NCI-H1048 (cell line): ENCODE results near the gene TMEM171.

ENCODE experiments used
- DNase-seq: peaks from one replicate; lab custom pipeline; 2025; lab: John Stamatoyannopoulos, UW

TMEM171 gene

DNA sequence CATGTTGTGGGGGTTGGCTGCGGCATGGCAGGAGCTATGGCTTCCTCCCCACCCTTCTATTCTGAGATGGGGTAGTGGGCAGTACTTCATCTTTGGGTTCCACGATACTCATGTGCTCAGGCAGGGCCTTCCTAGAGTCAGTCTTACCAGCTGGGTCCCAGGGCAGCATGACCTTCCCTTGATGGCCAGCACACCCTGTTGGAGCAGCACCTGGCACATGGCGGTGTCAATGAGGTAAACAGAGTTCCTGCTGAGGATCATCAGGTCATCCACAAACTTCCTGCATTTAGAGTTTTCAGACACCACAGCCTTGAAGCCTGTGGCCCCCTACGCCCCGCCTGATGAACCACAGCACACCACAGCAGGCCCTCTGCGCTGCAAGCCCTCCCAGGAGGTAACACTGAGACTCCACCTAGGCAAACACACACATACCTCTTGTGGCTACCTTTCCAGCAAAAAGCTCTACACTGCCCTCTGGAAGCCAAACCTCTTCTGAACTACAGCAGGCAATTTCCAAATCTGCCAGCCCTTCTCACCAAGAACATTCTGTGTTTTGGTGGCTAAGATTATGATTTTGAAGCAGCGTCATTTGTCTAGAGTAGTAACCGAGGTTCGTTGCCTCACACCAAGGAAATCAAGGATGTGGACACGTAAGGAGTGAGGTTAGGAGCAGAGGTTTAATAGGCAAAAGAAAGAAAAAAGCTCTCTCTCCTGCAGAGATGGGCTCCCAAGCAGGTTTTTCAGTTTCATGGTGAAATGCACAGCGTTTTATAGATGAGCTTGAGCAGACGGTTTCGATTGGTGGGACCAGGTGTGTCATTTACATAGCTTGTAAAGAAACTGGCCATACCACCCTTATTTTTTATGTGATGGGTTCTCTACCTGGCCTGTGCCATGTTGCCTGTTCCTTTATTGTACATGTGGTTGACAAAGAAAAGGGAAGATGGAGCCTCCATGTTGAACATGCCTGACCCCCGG lies 32.3 kb downstream of the TMEM171 start:
- no peak for DNase-seq

DNA sequence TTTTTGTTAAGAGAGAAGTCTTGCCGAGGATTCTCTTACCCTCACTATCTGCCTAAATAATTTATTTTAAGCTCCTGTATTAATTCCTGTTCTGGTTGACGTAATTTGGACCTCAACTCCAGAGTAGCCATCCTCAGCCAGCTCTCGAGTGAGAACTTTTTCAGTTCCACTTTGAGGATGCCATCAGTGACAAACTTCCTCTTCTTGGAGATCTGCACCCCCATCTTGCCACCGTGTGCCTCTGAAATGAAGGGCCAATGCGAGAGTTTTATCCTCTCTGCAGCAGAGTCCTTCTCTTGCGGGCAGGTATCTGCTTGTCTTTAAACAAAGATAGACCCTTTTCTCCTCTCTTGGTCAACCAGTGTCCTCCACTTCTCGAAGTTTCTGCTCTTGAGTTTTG lies 33.1 kb downstream of the TMEM171 start:
- DNase-seq = no peak

DNA sequence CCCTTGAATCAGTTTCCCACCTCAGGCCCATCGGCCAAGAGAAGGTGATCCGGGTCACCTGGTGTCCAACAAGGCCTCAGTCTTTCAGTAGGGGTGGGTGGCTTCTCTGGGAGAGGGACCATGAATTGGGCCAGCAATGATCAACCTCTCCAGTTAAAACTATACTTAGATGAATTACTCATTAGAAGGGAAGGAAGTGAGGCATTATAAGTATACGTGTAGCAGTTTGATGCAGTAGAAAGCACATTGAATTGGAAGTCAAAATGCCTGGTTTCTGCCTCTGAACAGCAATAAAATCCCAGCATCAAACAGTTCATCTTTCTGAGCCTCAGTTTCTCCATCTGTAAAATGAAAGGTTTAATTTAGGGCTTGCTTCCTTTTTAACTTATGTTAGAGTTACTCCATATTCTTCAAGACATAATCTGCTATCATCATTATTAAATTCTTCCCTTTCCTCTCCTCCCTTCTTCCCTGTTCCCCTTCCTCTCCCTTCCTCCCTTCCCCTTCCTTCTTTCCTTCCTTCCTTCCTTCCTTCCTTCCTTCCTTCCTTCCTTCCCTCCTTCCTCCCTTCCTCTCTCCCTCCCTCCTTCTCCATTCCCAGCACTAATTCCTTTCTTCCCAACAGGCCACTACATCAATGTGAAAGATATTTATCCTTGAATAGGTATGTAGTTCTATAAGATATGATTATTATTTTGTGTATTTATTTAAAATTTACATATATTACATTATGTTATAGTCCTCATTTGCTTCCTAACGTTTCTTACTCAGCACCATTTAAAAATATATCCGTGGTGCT lies 34.0 kb downstream of the TMEM171 start:
- no peak for DNase-seq

DNA sequence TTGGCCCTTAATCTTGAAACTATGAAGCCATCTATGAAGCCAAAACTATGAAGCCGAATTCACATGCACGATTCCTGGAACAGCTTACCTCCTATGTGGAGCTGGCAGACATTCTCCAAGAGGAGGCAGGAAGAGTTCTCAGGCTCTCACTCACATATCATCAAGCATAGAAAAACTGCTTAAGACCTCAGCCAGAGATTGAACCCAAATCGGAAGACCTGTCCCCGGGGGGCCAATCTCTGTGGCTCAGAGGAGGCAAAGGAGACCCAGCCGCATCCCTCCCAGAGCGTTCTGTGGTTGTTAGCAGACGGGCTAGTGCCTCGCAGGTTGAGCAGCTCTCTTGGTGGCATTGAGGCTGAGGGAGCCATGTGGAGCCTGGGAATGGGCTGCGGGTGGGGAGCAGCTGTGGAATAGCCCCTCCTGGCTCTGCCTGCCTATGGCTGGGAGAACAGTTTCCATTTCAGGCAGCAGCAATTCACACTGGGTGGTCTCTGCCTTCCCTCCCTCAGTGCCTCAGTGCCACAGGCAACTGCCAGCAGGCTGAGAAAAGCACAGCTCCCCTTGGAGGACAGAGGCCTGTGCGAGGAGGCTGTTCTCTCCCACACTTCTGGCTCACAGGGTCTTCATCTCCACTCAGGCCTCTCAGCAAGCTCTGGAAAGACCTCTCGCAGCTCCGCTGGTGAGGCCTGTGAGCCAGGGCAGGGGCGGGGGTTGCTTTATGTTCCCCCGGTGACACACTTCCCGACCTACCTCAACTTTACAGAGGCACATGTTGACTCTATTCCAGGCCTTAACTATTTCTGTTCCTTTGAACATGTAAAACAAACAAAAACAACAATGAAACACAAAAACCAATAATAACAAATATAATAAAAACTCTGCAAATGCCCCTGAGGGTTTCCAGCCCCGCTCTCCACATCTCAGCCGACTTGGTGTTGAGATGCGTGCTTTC lies 35.2 kb downstream of the TMEM171 start:
- DNase-seq = no peak

DNA sequence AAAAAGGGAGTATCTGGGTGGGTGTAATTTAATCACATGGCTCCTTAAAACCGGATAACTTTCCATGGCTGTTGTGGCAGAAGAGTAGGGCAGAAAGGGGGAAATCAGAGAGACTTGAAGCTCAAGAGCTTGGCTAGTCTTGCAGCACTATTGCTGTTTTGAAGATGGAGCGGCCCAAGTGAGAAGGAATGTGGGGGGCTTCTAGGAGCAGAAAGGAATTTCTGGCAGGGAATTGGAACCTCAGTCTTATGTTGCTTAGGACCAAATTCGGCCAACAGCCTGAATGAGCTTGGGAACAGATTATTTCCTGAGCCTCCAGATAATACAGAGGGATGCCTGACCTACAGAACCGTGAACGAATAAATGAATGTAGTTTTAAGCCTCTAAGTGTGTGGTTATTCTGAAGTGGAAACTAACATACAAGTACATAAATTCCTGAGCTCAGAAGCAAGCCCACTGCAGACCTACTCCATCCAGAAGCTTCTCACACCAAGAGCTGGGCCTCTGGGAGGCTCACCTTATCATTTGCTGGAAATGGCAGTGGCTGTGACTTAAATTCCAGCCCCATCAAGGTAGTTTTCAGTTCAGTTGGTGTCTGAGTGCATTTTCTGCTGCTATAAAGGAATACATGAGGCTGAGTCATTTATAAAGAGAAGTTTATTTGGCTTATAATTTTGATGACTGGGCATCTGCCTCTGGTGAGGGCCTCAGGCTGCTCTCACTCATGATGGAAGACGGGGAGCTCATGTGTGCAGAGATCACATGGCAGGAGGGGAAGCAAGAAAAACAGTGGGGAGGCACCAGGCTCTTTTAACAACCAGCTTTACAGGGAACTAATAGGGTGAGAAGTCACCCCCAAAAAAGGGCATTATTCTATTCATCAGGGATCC lies 37.3 kb downstream of the TMEM171 start:
- no peak for DNase-seq

DNA sequence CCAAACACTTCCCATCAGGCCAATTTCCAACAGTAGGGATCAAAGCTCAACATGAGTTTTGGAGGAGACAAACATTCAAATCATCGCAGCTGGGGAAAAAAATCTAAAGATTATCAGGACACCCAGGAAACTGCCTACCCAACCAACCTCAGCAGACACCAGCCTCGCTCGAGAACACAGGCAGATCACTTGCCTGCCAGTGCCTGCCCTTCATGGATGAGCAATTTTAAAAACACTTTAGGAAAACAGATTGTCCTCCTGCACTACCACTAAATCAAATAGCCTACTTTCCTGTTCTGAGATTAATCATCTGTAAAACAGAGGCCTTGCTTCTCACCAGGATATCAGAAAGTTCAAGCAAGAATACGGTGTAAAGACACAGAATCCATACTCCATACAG lies 37.9 kb downstream of the TMEM171 start:
- DNase-seq = no peak

DNA sequence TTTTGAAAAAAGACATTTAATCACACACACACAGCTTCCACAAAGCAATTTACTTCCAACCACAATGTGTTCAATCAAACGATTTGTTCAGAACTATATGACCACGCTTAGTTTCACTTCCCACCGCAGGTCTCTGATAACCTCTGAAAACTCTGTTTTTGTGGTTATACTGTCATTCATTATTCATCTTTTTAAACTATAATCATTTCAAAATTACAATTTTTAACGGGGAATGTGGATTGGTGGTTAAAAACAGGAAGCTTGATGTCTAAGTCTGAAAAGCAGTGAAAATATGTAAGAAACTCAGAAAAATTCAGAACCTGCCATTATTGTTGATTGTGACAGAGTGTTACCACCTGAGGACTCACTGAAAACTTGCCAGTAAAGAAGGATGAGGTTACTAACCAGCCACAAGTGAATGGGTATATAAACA lies 39.9 kb downstream of the TMEM171 start:
- DNase-seq = no peak

DNA sequence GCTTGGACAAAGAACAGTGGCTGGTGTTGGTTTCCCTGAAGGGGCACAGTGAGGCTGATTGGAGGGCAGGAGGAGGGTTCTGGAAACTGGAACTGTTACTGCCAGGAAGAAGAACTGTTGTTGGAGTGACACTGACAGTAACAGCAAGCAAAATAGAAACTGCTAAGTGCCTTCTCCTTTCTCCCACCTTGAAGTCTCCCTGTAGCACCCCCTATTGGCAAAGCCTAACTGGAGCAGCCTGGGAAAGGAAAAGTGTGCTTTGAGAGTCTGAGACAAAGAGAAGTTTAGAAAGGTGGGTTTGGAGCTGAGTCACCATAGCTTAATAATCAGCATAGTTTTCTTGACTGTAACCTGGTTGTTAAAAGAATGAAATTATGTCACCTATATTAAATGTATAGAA lies 50.1 kb downstream of the TMEM171 start:
- no peak for DNase-seq

DNA sequence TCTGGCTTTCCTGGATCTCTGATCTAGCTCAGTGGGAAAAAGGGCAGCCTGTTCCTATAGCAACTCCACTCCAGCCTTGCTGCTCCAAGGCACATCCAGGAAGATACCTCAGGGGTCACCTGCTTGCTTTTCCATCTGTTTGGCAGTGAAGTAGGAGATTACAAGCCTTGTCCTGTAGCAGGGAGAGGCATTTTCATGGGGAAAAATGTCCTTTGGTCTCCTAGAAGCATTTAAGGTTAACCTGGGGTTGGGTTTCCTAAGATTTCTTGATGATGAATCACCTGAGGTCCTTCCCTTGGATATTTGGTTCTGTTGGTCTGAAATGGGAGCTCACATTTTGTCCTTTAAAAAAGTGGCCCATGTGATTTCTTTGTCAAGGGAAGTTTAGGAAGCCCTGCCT lies 51.1 kb downstream of the TMEM171 start:
- DNase-seq = no peak

DNA sequence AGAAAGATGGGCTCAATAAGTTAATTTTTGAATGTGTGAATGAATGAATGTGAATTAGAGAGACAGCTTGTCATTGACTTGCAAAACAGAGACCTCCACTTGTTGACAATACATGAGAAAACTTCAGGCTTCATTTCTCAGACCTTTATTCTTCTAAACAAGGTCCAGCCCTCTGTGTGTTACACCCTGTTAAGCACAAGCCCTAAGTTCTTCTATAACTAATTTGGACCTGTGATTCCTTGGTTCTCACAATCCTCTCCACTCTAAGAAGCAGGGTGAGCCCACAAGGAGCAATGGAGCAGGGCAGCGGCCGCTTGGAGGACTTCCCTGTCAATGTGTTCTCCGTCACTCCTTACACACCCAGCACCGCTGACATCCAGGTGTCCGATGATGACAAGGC lies 52.6 kb downstream of the TMEM171 start, which contains the start of gene TMEM174:
TMEM174 (plus strand) TSS at position 243 of the 400 bp plus-strand sequence; CDS start at position 294, 51 bp downstream.
- no peak for DNase-seq

DNA sequence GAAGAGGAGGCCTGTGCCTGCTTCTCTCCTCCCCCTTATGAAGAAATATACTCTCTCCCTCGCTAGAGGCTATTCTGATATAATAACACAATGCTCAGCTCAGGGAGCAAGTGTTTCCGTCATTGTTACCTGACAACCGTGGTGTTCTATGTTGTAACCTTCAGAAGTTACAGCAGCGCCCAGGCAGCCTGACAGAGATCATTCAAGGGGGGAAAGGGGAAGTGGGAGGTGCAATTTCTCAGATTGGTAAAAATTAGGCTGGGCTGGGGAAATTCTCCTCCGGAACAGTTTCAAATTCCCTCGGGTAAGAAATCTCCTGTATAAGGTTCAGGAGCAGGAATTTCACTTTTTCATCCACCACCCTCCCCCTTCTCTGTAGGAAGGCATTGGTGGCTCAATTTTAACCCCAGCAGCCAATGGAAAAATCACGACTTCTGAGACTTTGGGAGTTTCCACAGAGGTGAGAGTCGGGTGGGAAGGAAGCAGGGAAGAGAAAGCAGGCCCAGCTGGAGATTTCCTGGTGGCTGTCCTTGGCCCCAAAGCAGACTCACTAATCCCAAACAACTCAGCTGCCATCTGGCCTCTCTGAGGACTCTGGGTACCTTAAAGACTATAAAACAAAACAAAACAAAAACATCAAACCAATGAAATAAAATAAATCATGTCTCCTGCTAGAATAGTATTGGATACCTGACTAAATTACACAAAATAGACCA lies 53.9 kb downstream of the TMEM171 start:
- no peak for DNase-seq

DNA sequence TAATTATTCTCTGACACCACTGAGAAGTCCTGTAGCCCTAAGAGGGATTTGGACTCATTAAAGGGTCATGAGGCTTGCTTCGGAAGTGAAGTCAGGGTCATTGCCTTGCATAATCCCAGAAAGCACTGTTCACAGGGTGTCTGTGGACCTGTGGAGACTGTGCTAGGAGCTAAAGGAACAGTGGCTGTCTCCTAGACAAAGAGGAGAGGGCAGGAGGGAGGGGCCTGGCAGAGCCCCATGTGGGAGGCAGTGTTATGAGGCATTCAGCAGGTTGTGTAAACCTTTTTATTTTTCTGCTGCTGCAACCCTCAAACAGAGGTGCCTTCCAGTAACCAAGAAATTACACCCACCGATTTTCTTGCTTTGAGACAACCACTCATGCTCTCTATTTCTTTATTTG lies 55.9 kb downstream of the TMEM171 start:
- no peak for DNase-seq

DNA sequence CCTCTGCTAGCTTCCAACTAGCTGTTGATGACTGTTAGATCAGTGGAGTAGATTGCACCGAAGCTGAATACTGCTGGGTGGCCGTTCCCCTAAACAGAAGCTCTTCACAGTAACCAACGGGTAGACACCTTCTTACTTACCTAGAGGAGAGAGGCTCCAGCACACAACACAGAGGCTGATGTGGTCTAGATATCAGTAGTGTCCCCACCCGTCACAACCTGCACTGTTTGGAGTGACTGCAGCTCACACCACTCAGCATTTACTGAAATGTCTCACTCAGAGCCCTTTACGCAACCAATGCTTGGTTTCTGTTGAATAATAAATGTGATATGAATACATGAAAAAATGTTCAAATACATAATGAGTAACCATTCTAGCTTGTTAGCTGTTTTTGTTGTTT lies 57.9 kb downstream of the TMEM171 start:
- DNase-seq = no peak

DNA sequence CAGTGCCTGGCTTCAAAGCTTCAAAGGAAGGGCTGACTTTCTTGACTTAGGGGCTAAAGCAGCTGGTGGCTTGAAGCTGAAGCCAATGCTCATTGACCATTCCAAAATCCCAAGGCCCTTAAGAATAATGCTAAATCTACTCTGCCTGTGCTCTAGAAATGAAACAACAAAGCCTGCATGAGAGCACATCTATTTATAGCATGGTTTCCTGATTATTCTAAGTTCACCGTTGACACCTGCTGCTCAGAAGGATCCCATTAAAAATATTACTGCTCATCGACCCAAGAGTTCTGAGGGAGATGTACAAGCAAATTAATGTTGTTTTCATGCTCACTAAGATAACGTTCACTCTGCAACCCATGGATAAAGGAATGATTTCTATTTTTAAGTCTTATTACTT lies 59.4 kb downstream of the TMEM171 start:
- no peak for DNase-seq

DNA sequence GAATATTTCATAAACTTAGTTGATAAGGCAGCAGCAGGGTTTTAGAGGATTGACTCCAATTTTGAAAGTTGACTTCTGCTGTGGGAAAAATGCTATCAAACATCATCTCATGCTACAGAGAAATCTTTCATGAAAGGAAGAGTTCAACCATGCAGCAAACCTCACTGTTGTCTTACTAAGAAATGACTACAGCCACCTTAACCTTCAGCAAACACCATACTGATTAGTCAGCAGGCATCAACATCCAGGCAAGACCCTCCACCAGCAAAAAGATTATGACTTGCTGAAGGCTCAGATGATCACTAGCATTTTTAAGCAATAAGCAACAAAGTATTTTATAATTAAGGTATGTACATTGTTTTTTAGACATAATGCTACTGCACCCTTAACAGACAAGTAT lies 60.2 kb downstream of the TMEM171 start:
- no peak for DNase-seq
